NCI-H748 treated with DMSO at 0.1 percent for 48 hours (cell line): Measurements from ENCODE around the gene ABHD14A.

ENCODE experiments used
- DNase-seq: peaks from one replicate; lab custom pipeline; 2025; lab: John Stamatoyannopoulos, UW

ABHD14A gene

DNA sequence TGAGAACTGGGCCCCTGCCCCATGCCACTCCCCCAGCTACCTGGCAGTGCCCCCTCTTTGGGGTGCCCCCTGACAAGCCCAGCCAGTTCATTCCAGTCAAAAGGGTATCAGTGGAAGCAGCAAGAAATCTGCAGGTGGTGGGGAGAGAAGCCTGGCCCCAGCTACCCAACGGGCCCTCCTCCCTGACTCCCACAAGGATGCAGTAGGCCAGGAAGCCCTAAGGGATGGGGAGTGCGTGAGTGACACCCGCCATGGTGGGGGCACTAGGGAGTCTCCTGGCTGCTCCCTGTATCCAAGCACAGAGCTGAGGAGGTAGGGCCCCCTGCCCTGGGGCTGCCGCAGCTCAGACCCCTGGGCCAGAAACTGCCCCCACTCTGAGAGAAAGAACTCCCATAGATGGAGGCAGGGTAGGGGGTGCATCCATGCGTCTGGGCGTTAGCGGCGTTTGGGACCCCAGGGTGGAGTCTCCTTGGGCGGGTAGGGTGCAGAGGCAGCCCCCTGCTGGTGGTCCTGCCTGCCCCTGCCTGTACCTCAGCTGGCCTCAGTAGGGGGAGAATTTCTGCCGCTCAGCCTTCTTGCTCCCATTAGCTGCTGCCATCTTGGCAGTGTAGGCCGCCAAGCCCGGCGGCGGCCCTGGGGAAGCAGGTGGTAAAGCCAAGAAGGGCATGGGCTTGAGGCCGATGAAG is 17.2 kb upstream of the ABHD14A start:
- no peak for DNase-seq

DNA sequence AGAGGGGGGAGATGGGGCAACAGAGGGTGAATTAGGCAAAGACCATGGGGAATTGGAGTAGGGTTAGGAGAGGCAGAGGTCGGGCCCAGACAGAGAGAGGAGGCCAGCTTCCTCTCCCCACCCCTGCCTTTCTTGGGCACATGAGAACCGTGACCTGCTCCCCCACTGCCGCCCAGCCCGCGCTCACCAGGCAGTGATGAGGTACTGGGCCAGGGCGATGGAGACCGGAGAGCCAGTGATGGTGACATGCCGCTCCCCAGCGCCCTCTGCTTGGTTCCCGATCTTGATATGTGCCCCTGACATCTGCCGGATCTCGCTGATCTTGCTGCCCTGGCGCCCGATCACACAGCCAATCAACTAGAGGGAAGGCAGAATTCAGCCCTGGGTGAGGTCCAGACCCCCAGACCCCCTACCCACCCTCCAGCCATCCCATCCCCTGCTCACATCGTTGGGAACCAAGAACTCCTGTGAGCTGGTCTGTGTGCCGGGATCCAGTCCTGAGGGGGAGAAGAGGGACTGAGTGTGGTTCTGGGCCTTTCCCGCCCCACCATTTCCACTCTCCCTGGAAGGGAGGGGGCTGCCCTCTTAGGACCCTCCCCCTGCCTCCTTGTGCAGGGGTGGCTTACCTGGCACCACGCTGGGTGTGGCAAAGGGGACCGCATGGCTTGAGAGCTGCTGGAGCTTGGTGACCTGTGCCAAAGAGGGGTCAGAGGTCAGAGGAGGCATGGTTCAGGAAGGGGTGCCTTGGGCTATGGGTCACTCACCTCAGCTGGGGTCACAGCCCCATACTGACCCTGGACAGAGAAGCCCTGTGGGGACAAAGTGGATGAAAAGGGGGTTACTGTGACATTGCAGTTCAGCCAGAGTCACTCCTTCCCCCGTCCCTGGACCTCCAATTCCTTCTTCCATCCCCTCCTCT is 16.0 kb upstream of the ABHD14A start:
- no peak for DNase-seq

DNA sequence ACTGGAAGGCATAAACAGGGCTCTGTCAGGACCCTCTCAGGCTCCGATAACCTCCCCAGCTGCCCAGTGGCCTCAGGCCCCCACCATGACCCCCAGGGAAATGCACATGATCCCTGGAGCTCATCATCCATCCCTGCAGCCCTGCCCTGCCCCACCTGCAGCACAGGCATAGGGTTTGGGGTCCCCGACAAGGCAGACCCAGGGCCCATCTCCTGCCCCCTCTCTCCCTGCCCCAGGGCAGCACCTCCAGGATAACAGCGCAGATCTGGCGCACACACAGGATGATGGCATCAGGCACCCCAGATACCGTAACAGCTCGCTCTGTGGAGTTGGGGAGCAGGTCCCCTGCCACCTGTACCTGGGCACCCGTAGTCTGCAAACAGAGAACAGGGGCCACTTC is 15.2 kb upstream of the ABHD14A start:
- DNase-seq = no peak

DNA sequence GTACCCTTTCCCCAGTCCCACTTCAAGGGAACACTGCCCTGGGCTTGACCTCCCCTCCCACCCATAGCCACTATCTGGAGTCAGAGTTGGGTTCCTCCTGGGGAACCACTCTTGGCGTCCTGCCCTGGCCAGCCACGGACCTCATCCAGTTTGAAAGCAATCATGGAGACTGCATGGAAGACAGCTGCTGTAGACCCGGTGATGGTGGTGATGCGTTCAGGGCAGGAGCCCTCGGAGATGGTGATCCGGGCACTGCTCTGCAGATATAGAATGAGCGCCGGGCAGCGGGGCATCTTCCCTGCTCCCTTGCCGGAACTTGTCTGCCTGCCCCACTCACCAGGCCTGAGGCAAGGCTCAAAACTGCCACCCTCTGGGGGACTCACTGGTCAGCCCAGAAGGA is 14.5 kb upstream of the ABHD14A start:
- no peak for DNase-seq

DNA sequence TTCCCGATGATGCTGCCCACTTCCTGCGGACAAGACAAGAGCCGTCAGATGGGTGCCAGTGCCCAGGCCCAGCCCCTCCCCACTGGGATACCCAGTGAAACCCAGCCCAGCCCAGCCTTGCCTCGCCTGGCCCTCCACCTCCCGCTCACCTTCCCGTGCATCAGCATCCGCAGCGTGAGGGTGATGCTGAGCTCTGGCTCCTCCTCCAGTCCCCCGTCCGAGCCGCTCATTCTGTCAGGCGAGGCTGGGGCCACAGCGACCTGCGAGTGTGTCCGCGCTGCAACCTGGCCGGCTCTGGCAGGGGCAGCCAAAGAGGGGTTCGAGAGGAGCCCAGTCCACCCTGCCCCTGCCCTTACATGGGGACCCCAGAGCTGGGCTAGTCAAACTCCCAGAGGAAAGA is 13.9 kb upstream of the ABHD14A start:
- DNase-seq = no peak

DNA sequence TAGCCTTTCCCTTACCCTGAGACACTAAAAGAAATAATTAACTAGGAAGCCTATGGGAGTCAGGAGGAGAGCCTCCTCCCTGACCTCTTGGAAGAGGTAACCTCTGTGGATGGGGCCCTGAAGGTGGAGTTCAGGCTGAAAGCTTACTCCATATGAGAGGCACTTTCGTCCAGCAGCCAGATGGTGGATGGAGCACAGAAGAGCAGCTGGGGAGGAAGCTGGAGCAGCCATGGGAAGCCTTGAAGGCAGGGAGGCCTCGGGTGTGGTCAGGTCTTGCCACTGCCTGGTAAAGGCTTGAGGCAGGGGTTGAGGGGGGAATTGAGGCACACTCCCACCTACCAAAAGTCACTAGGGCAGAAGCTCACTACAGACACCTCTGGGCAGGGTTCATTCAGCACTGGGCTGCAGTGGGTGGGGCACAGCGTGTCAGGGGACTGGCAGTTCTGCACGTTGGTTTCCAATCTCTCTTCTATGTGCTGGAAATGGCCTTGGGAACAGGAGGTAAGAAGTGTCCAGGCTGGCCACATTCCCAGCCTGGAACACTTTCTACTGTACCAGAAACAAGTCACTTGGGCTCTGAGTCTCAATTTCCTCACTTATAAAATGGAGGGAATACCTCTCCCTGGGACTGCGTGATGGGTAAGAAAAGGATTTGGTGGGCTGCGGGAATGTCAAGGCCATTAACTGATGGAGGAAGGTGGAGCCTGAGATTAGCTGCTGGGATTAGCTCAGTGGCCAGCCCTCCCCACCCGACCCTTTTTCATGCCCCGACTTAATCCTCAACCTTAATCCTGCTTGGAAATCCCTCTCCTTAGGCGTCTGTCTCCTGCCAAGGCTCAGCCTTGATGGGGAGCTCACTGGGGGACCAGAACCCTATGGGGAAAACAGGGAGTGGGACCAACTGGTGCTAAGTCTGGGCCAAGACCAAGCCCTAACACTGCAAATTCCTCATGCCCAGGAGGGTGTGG is 13.0 kb upstream of the ABHD14A start:
- DNase-seq = no peak

DNA sequence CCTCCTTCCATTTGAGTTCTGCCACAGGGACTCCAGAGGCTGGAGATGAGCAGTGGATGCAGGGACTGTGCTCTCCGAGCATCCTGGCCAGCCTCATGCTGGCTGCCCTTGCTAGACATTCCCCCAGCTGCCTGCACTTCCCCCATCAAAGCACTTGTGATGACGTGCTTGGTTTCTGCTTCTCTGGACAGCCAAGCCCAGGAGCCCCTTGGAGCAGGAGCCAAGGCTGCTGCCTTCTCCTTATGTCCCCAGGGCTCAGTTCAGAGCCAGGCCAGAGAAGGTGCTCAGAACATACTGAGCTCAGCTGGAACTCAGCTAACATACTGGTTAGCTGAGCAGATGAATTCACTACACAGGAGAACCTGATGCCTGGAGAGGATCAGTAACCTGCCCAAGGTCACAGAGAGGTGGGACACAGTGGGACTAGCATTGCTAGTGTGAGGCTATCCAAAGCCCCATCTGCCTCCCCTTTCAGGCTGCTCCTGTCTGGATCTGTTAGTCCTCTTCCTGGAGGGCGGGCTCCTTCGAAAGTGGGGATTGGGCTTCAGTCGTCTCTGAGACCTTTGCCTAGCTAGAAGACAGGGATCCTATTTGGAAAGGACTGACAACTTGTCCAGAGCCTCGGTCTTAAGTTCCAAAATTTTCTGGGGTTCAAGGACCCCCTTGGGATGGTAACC is 11.9 kb upstream of the ABHD14A start:
- no peak for DNase-seq

DNA sequence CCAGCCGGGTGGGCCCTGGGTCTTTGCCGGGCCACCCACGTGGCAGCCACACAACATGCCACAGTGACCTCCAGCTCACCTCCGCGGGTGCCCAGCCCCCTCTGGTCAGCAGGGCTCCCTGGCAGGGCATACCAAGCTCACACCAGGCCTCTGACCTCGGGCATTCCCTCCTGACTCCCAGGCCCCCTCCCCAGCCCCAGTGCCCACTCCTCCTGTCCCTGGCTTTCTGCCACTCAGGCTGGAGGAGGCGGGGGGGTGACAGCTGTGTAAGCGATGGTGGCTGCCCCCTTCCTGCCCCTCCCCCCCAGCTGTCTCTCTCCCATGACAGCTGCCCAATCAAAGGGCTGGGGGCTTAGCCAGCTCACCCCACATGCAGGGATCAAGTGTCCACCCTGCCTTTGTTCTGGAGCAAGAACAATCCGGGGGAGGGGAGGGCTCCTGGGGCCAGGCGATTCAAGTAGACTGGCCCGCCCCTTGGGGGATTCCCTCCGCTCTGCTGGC is 10.9 kb upstream of the ABHD14A start:
- DNase-seq = no peak

DNA sequence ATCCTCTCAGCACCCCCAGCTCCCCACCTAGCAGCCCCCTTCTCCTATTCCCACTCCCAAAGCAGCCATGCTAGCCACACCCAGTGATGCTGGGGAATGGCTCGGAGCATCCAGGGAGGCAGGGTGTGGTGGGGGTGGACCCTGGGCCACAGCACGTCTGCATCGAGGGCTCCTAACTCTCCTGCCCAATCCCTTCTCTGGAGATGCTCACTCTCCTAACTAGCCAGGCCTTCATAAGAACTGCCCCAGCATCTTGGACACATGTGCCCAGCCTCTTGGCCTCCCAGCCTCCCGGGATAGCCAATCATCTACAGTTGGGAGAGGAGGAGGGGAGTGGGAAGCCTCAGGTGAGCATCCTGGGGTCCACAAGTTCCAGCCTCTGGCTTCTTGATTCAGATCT is 10.3 kb upstream of the ABHD14A start:
- no peak for DNase-seq

DNA sequence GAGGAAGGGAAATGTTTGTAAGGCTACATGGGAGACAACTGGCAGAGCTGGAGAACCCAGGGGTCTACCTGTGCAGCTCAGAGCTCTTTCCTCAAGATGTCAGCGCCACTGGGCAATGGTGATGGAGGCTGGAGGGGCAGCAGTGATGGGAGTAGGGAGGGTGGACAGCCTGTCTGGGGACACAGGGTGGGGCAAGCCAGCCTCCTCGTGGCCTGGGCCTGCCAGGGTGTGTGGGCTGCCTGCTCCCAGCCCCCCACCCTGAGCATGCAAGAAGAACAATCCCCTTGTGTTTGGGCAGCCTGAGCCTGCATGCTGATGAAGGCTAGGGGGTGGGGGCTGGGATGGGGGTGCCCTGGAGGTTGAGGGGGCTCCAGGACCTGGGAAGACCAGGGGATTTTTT is 8.8 kb upstream of the ABHD14A start:
- no peak for DNase-seq

DNA sequence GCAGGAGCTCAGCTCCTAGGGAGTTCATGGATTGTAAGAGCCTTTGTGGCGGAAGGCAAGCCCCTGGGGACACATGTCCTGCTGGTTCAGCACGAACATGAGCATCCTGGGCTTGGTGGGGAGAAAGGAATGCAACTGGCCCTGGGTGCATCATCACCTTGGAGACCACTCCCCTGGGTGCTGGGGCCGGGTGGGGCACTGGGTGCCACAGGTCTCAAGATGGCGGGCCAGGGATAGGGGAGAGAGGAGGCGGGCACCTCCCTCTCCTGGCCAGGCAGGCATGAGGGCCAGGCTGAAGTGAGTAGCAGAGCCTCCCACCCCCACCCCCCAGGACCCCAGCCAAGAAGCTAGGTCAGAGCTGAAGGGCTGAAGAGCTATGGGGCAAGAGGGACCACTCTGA is 8.4 kb upstream of the ABHD14A start:
- no peak for DNase-seq

DNA sequence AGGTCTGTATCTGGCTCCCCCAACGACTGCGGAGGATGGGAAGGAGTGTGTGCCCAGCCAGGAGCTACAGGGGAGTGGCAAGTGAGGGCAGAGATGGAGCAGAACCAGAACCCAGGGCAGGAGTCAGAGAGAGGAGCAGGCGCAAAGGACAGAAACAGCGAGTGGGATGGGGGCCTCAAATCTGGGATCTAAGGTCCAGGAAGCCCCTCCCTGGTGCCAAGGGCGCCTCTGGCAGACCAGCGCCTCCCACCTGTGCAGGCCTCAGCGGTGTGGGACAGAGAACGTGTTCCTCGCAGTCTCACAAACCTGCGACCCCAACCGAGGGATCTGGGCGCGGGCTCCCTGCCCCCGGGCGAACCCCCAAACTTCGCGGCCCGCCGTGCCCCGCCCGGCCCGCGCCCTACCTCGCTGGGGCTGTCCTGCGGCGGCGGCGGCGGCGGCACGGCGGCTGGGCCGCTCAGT is 7.9 kb upstream of the ABHD14A start:
- DNase-seq = no peak

DNA sequence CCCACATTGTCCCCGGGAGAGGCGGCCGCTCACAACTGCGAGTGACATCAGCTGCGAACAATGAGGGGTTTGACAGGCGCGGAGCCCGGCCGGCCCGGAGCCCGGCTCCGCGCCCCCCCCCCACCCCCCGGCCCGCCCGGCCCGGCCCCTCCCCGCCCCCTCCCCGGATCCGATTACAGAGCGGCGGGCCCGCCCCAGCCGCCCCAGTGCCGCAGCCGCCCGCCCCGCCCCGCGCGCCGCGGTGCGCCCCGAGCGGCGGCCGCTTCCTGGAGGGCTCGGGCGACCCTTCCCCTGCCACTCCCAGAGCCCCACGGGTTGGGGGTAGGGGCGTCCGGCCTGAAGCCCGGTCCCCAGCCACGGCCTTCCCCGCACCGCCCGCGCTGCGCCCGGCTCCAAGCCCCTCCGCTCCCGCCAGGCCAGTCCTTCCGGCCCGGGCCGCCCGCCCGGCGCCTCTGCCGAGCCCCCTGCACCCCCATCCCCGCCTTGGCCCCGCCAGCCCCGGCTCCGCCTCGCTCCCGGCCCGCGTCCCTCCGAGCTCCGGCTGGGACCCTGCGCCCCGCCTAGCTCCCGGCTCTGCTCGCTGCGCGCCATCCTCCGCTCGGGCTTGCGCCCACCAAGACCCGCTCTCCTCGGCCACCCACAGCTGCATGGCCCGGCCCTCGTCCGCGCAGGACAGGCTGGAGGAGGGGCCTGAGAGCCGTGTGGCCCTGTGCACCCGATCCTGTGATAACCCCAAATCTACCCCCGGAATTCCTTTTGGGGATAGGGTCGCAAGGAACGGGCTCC is 7.3 kb upstream of the ABHD14A start, which contains the start of gene PCBP4:
Gene PCBP4 (minus strand): TSS at position 71 of the 786 bp plus-strand sequence. CDS start 6,214 bp downstream, outside the sequence.
- DNase-seq = peak; percentile 30

DNA sequence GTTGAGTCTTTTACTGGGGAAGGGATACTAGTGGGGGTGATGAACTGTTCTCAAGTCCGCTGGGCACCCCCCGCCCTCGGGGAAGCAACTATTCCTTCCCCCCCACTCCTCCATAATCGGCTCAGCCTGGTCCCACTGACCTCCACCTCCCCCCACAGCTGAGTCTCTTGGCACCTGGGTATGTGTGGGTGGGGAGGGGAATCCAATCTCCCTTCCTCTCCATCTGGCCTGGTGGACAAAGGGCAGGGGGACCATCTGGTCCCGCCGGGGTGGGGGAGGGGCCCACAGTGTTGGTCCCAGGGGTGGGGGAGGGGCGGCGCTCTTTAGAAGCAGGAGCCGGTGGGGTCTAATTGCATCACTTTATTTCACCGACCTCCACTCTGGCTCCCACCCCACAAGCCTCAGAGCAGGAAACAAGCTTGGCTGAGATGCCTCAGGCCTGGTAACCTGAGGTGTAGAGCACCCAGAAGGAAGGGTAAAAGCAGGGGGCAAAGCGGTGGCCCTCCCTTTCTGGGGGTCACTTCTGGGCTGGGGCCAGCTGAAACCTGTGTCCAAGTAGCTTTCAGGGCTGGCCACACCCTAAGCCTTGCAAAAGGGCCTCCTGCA is 6.6 kb upstream of the ABHD14A start:
- no peak for DNase-seq

DNA sequence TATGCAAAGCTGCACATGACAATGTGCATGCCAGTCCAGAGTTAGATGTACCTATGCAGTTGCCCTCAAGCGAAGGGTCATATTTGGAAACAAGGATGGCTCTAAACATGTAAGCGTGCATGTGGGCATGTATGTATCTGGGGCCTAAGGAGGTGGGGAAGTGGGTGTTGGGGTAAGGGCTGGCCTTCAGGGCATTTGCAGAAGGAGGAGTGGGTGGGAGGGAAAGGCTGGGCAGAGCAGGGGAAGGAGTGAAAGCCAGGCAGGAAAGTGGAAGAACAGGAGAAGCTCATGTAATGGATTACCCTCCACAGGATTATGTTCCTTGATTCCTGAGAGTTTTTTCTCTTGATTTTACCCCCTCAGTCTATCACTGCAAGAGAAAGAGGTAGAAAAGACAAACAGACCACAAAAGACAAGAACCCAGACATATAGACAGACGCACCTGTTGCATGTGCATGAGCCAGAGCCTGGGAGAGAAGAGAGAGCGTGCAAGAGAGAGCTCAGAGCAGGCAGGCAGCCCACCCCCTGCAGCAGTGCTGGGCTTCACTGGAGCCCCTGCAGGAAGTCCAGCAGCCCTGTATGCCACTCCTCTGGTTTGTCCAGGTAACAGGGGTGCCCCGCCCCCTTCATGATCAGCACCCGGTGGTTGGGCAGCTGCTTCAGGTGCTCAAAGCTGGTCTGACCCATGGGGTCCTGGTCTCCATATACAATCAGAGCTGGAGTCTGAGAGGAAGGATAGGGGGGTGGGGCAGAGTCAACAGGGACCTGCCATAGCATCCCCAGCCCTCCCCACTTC is 5.8 kb upstream of the ABHD14A start:
- DNase-seq = no peak

DNA sequence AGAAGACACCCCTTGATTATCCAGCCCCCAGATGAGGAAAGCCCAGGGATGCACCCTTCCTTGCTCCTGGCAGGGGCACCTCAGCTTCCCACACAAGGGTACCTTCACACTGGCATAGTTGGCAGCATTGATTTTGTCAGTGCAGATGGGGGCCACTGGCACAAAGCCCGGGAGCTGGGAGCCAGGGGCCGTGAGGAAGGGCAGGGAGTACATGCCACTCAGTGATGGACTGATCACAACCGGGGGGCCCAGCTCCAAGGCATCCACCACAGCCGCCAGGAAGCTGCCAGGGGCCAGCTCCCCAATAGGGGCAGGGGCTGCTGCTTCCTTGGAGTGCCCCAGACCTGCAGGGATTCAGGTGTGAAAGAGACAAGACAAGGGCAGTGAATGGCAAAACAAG is 5.0 kb upstream of the ABHD14A start:
- DNase-seq = no peak

DNA sequence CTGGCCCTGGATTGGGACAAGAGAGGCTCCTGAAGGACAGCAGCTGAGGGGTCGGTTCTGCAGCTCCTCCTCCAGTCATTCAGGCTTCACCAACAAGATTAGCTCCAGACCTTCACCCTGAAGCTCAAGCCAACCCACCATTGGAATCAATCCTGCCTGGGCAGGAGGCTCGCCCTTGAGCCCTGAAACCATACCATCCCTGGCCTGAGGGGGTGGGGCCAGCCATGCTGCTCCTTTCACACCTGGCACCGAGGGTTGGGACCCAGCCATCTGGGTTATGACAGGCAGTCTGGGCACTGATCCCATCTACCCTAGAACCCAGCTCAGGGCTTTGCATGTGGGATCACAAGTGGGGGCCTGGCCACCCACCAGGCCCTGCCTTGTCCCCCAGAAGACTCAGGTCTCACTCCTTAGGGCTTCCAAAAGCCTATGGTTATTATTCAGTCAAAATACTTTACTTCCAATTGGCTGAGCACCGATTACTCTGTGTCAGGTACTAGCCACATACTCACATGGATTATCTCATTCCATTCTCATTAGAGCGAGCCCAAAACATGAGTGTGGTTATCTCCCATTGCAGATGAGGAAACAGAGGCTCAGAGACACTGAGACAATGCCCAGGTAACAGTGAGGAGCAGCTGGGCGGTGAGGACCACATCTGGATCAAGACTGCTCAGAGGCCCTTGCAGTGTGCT is 4.1 kb upstream of the ABHD14A start:
- no peak for DNase-seq

DNA sequence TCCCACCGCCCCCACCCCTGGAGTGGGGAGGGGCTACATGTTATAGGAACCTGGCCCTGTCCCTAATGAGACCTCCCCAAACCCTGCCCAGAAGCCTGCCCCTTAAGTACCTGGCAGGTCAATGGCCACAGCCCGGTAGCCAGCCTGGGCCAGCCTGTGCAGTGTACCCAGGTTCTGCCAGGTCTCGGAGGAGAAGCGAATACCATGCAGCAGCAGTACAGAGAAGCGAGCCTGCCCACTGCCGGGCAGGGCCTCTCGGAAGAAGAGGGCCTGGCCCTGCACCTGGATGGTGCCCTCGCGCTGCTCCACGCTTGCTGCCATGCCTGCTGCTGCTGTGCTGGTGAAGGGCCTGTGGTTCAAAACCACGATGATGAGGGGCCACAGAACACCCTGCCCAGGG is 3.5 kb upstream of the ABHD14A start:
- DNase-seq = no peak
